Hepatocyte (in vitro differentiated cells): ENCODE data around the gene NRL.

Experiments
- EZH2phosphoT487 ChIP-seq: fragments of 200-600 bp; sonication (generic); IDR thresholded peaks from one replicate; pipeline ENCODE4 v1.6.1; 2018; ENCODE audit warnings: antibody characterized with exemption, mild to moderate bottlenecking, low read depth, moderate library complexity; ENCODE audit not compliant: unreplicated experiment, severe bottlenecking
- TF ChIP-seq, protein P1 (sequence below): fragments of 200-600 bp; sonication (generic); IDR thresholded peaks from 2 replicates; pipeline ENCODE4 v1.5.1; 2016; ENCODE audit warnings: antibody characterized with exemption, mild to moderate bottlenecking; ENCODE audit not compliant: poor library complexity

DNA sequence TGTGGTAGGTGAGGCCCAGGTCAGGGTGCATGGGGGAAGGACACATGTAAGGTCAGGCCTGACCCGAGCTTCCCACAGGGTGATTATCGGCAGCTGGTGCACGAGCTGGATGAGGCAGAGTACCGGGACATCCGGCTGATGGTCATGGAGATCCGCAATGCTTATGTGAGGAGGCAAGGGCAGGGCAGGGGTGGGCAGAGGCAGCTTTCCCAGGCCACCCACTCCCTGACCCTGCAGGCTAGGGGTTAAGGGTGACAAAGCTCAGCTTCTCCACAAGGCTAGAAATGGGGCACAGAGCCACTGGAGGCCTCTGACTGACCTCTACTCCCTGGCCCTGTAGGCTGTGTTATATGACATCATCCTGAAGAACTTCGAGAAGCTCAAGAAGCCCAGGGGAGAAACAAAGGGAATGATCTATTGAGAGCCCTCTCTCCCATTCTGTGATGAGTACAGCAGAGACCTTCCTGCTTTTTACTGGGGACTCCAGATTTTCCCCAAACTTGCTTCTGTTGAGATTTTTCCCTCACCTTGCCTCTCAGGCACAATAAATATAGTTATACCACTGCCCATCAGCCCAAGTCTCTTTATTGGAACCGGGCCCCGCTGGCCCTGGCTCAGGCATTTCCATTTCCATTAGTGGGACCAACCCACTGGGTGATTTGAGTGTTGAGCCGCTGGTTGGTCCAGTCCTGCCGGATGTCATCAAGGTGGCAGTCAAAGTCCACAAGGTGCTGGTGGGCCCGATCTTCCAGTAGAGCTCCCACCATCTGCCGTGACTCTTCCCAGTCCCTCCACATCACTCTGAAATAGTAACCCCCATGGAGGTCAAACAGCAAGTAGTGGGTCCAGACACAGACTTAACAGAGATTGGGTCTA lies 23.9 kb upstream of the NRL start:
- TF ChIP-seq, protein P1, sequence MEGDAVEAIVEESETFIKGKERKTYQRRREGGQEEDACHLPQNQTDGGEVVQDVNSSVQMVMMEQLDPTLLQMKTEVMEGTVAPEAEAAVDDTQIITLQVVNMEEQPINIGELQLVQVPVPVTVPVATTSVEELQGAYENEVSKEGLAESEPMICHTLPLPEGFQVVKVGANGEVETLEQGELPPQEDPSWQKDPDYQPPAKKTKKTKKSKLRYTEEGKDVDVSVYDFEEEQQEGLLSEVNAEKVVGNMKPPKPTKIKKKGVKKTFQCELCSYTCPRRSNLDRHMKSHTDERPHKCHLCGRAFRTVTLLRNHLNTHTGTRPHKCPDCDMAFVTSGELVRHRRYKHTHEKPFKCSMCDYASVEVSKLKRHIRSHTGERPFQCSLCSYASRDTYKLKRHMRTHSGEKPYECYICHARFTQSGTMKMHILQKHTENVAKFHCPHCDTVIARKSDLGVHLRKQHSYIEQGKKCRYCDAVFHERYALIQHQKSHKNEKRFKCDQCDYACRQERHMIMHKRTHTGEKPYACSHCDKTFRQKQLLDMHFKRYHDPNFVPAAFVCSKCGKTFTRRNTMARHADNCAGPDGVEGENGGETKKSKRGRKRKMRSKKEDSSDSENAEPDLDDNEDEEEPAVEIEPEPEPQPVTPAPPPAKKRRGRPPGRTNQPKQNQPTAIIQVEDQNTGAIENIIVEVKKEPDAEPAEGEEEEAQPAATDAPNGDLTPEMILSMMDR: no peak
- no peak for TF ChIP-seq EZH2phosphoT487
